Stimulated activated CD8-positive, alpha-beta memory T cell treated with anti-CD3 and anti-CD28 coated beads, Interleukin-15, amount 100 ng/mL, for 48 hours (primary cell): ENCODE measurements around the gene CYP26A1.
A peak's percentile ranks its signal among the peaks of the same experiment; 100 is the strongest.

Source experiments
- DNase-seq, 2 donors: peaks; one replicate each; pipeline ENCODE4 v3.0.0-alpha.2; 2020; ENCODE audit warnings: low read depth in 2 of 2

The CYP26A1 gene, protein sequence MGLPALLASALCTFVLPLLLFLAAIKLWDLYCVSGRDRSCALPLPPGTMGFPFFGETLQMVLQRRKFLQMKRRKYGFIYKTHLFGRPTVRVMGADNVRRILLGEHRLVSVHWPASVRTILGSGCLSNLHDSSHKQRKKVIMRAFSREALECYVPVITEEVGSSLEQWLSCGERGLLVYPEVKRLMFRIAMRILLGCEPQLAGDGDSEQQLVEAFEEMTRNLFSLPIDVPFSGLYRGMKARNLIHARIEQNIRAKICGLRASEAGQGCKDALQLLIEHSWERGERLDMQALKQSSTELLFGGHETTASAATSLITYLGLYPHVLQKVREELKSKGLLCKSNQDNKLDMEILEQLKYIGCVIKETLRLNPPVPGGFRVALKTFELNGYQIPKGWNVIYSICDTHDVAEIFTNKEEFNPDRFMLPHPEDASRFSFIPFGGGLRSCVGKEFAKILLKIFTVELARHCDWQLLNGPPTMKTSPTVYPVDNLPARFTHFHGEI

DNA sequence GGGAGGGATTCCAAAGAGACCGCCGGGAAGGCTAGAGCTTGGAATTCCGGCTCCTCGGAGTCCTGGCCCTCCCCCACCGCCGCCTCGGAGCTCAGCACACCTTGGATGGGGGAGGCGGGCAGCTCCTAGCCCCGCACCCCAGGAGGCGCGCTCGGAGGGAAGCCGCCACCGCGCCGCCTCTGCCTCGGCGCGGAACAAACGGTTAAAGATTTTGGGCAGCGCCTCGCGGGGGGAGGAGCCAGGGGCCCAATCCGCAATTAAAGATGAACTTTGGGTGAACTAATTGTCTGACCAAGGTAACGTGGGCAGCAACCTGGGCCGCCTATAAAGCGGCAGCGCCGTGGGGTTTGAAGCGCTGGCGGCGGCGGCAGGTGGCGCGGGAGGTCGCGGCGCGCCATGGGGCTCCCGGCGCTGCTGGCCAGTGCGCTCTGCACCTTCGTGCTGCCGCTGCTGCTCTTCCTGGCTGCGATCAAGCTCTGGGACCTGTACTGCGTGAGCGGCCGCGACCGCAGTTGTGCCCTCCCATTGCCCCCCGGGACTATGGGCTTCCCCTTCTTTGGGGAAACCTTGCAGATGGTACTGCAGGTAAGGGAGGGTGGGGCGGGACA lies at the start of gene CYP26A1:
TSS of gene CYP26A1 (plus strand) at position 355 of the 608 bp plus-strand sequence. CDS start at position 397, 42 bp downstream.
- no peak for DNase-seq

DNA sequence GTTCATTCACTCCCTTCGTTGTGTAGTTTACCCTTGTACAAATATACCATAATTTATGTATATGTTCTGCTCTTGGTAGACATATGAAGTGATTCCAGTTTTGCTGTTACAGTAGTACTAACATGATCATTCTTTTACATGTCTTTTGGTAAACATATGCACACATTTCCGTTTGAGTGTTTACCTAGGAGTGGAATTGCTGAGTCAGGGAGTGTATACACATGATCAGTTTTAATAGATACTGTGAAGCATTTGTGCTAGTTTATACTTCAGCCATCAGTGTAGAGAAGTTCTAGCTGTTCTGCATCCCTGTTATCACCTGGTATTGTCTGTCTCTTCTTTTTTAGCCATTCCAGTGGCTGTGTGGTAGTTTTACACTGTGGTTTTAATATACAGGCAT lies 47.6 kb upstream of the CYP26A1 start:
- no peak for DNase-seq

DNA sequence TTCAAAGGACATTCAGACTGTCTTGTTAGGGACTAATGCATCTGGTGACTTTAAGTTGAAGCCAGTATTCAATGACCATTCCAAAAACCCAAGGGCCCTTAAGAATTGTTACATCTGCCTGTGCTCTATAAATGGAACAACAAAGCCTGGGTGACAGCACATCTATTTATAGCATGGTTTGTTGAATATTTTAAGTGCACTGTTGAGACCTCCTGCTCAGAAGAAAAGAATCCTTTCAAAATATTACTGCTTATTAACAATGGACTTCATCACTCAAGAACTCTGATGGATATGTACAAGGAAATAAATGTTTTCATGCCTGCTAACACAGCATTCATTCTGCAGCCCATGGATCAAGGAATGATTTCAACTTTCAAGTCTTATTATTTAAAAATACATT lies 46.2 kb upstream of the CYP26A1 start:
- DNase-seq, result no peak

DNA sequence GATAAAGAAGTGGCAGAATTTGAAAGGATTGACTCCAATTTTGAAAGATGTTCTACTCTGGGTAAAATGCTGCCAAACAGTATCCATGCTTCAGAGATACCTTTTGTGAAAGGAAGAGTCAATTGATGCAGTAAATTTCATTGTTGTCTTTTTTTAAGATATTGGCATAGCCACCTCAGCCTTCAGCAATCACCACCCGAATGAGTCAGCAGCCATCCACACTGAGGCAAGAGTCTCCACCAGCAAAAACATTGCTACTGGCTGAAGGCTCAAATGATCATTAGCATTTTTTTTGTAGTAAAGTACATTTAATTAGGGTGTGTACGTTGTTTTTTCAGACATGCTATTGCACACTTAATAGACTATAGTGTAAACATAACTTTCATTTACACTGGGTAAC lies 44.8 kb upstream of the CYP26A1 start:
- no peak for DNase-seq

DNA sequence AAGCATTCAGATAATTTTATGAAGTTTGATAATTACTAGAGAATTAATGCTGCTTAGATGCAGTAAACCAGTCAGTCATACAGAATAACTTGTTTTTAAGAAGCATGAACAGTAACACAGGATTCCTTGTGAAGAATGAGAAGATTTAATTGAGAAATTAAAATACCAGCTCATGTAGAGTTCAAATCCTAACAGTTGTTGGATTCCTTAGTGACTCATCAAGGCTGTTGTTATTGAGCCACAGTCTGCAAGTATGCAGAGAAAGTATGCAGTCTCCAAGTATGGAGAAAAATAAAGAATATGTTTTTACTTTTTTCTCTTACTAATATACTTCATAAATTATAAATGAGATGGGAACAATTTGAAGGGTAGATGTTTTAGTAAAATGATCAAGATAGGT lies 43.3 kb upstream of the CYP26A1 start:
- DNase-seq, result no peak

DNA sequence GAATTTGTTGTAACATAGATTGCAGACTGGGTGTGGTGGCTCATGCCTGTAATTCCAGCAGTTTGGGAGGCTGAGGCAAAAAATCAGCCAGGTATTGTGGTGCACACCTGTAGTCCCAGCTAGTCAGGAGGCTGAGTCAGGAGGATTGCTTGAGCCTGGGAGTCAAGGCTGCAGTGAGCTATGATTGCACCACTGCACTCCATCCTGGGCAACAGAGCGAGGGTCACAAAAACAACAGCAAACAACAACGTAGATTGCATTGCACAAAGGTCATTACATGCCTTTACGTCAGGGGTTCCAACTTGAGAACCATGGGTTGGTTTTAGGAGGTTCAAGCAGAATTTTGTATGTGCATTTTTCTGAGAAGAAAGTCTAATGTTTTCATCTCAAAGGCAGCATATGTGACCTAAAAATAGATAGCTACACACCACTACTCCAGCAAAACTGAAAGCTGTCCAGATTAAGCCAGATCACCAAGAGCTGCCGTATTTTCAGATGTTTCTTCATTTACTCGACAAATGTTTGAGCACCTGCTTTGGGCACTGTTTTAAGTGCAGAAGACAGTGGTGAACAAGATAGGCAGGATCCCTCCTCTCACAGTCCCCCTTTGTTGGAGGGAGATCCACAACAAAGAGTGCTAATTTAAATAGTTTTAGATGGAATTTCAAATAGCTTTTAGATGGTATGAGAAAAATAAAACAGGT lies 41.4 kb upstream of the CYP26A1 start:
- no peak for DNase-seq

DNA sequence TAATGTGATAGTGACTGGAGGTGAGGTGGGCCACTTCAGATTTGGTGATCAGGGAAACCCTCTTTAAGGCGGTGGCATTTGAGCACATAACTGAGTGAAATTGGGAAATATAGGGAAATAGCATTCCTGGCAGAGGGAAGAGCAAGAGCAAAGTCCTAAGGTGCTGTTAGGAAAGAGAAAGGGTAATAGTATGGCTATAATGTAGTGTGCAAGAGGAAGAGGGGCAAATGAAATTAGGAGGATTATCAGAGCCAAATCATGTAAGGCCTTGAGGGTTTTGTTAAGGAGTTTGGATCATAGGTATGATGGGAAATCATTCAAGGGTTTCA lies 40.9 kb upstream of the CYP26A1 start:
- no peak for DNase-seq

DNA sequence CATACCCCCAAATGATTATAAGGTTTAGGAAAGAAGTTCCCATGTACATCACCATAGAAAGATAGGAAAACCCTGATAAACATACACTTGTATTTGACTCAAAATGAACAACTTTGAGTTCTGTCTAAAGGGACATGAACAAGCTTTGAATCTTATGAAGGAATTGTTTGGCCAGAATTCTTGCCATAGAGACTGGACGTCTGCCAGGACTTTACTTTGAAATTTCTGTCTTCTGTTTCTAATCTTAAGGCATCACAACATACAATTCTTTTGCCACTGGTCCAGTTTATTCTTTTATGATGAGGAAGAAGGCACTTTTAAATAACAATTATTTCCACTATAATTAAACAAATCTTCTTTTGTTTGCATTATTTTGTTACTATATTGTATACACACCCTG lies 39.3 kb upstream of the CYP26A1 start:
- DNase-seq, result no peak

DNA sequence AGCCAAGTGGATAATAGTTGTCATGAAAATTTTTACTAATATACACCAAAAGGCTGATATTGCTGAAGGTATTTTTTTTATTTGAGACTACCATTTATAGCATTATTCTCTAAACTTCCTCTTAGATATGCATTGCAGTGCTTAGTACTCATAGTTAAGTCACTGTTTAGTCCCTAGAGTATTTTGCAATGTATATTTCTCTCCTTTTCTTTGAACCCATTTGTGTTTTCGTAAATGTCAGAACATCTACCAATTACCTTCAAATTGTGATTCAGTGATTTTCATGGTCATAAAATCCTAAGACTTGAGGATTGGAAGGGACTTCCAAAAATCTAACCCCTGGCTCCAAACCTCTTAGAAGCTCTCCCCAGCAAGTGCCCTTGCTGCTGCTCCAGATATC lies 34.6 kb upstream of the CYP26A1 start:
- DNase-seq, result no peak

DNA sequence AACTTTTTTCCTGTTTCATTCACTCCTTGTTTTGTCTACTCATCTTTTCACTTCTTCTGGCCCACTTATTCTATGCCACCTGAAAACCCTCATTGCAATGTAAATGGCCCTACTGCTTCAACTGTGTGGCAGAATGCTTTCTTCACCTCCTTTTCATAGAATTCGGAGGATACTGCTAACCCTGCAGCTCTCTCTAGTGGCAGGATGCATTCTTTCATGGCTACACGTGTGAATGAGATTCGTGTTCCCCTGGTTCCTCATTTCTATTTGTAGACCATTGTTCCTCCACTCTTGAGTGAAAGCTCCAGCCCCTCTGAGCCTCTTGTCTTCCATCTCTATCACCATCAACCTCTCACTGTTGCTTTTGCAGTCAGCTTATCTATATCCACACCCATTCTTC lies 34.0 kb upstream of the CYP26A1 start:
- DNase-seq, result no peak

DNA sequence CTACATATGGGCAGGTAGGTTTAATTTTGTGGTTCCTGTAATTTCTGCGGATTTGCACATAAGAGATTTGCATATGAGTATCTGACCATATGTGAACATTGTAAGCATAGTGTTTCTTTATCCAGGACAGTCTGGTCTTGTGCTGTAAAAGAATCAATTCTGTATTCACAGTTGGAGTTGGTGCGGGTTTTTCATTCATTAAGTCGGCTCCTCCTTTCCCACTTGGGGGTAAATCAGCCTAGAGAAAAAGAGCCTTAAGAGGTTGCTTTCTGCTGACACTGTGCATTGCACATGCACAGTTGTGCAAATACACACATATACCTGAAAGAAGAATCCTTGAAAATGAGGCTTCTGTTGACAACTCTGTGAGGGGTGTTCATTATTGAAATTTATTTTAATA lies 19.2 kb upstream of the CYP26A1 start:
- no peak for DNase-seq

DNA sequence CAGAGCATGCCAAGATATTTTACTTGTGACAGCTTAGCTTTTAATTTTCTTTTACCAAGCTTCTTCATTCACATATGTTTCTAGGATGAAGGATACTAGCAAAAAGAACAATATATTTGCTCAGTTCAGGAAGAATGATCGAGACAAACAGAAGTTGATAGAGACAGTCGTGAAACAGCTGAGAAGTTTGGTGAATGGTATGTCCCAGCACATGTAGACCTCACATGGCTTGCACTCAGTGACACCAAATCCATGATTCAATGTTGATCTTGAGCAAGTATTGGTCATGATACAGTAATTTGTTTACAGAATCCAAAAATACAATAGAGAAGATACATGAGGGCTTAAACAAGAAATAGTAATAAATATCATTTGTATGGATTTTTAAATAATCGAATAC lies 15.6 kb upstream of the CYP26A1 start:
- DNase-seq, result no peak

DNA sequence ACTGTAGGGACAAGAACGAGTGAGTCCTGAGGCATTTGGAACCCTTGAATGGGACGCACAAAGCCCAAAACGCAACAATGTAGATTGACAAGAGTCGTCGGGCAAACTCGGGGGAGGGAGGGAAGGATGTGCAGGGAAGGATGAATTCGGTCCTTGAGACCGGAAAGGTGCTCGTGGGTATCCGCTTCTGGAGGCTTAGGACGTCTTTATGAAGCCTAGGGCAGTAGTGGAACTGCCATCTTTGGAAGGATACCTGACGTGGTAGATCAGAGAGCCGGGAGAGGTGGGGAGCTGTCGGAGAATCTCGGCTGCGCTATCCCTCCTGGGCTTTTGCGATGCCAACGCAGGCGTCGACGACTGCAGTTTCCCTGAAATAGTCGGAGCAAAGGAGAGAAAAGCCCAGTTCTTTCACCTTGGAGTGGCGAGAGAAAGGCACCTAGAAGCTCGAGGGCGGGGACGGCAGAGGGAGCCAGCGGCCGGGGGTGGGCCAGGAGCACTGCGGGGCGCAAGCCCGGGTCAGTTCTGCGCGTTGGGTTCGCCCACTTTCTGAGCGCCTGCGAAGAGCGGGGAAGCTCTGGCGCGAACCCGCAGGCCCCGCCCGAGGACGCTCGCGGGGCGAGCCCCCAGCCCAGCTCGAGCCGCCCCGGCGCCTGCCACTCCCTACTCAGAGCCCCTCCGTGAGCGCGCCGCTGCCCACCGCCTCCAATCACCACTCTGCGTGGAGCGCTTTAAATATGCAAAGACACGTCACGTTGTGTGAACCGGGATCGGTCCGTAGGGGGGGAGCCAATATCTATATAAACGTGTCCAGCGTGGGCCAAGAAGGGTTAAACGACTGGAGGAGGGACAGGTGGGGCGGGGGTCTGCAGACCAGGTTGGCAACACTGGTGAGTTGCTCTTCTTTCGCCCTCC lies 13.5 kb upstream of the CYP26A1 start, which contains the start of gene CYP26C1:
TSS of gene CYP26C1 (plus strand) at position 824 of the 912 bp plus-strand sequence. CDS start 466 bp downstream, outside the sequence.
- DNase-seq, result no peak

DNA sequence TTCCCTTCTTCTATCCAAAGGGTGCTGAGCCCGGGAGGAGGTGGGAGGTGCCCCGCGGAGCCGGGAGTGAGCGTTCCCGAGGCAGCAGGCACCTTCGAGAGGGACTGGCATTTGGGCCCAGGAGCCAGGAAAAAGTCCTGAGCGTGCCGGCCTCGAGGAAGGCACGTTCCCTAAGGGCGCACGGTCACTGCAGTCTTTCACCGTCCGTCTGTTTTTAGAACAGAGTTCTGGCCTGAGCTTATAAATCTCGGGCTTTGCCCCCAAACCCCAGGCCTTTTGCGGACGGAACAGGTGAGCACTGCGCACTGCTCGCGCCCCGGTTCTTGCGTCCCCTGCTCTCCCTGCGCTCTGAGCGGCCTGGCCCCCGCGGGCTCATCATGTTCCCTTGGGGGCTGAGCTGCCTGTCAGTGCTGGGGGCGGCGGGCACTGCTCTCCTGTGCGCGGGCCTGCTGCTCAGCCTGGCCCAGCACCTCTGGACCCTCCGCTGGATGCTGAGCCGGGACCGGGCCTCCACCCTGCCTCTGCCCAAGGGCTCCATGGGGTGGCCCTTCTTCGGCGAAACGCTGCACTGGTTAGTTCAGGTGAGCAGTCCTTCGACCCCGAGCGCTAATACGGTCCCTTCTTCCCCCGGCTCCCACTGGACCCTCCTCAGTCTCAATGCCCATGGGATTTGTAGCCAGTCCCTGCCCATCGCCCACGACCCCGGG lies 12.7 kb upstream of the CYP26A1 start:
- no peak for DNase-seq

DNA sequence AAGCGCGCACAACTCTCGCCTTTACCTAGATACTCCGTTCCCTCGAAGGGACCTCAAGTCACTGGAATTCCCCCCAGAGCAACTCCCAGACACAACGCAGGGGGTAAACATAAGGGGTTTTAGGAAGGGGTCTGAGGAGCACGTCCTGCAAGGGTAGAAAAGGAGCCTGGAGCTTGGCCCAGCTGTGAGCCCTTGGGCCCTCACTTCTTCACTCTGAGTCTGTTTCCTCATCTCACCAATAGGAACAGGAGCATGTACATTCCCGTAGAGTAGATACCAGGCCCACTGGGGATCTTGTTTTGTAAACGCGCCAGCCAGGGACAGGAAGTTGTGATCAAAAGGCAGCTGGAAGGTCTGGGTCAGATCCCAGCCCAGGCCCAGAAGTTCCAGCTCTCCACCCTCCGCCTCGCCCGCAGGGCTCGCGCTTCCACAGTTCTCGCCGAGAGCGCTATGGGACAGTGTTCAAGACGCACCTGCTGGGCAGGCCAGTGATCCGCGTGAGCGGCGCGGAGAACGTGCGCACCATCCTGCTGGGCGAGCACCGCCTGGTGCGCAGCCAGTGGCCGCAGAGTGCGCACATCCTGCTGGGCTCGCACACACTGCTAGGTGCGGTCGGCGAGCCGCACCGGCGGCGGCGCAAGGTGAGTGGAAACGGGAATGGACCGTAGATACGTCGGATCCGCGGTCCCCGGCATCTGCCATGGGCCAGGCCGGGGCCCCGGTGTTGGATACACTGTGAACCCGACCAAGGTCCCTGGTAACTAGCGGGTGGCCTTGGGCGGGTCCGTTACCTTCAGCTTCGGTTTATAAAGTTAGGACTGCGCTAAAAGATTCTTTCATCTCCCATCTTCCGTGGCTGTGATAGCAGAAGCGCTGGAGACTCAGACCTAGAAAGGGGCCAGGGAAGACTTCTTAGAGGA lies 11.8 kb upstream of the CYP26A1 start:
- no peak for DNase-seq

DNA sequence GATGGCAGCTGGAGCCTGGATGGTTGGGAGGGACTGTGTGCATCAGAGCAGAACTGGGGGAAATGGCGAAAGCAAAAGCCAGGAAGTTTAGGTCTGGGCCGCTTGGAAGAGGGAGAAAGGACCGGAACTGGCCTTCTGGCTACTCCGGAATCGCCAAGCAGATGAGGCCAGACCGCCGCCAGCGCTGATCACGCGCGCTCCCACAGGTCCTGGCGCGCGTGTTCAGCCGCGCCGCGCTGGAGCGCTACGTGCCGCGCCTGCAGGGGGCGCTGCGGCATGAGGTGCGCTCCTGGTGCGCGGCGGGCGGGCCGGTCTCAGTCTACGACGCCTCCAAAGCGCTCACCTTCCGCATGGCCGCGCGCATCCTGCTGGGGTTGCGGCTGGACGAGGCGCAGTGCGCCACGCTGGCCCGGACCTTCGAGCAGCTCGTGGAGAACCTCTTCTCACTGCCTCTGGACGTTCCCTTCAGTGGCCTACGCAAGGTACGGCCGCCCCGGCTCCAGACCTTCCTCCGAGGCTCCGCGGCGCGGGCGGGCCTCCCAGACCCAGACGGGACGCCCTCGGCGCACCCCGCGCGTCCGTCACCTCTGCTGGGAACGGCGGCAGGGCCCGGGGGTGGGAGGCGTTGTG lies 11.1 kb upstream of the CYP26A1 start:
- peak; percentile 37 to 42 for DNase-seq

DNA sequence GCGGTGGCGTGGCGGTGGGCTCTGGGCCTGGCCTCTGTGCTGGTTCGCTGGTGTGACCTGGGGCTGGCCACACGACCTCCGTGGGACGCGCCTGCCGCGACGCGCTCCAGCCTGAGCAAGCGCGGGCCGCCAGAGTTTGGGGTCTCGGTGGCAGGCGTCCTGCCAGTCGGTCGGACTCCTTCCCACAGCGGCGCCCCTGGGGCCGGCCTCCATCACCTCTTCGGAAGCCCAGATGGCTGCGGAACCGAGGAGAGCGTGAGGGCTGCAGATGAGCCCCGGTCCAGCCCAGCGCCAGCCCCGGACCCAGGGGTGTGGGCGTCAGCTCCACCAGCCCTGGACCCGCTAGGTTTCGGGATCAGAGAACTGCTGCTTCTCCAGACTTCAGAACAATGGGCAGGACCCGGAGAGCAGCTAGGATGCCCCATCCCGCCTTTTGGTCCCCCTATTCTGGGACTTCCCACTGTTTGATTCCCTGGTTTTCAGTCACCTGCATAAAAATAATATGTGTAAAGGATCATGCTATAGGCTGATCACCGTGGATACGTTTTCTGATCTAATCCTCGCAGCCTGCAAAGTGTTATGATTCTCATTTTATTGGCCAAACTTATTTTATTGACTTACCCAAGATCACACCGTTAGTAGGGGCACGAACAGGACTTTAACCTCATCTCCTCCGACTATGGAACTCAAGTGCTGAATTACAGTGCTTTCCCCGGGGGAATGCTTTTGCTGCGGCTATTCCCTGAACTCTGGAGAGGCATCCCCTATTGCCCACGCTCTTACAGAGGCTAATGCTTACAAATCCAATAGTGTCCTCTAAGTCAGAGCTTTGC lies 10.3 kb upstream of the CYP26A1 start:
- DNase-seq, result no peak

DNA sequence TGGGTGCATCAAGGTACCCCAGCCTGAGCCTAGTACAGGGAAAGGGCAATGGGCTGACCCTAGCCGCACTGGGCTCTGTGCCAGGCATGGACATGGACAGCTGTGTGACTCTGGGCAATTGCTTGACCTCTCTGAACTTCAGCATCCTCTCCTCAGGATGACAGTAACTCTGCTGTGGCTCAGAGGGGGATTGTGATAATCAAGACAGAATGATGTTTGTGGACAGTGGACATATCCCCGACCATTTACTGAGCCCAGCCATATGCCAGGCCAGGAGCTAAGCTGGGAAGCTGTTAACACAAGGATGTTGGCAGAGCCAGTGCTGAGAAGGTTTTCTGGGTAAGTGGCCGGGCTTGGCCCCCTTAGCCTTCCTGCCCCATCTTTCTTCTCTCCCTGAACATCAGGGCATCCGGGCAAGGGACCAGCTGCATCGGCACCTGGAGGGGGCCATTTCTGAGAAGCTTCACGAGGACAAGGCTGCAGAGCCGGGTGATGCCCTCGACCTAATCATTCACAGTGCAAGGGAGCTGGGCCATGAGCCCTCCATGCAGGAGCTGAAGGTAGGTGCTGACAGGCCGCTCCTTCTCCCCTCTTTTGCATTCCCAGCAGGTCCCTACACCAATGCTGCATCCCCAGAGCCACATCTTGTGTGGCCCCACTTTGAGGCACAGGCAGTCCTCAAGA lies 9.6 kb upstream of the CYP26A1 start:
- DNase-seq, result no peak
